Measurements from ENCODE around the gene ABHD12B.

- TF ChIP-seq YY1 (IDR thresholded peaks at IDR 0.05; ENCODE audit: insufficient read depth, insufficient read length): no peak
- TF ChIP-seq SUZ12 (IDR thresholded peaks at IDR 0.05; ENCODE audit: extremely low read depth, insufficient read depth, insufficient read length): no peak
- no peak for TF ChIP-seq ZNF274 (IDR thresholded peaks at IDR 0.05; ENCODE audit: low read depth, low read length)
Observed at GRCh38 chr14:50853891-50854290, 18.0 kb upstream of the ABHD12B start.

All from NT2/D1 (cell line).